ENCODE data around the gene CYP26A1.

GRCh38 chr10:93090619-93091018 lies 16.9 kb downstream of the CYP26A1 start:
- TF ChIP-seq CTCF (IDR thresholded peaks at IDR 0.05; ENCODE audit: borderline replicate concordance, extremely low read depth, low read length, poor library complexity, severe bottlenecking) (no peak), EZH2 (IDR thresholded peaks at IDR 0.05; ENCODE audit: borderline replicate concordance, low read depth, low read length, severe bottlenecking) (no peak)
